ENCODE results near the gene GARS1.

GRCh38 chr7:30559611-30560010 lies 35.1 kb upstream of the GARS1 start:
- TF ChIP-seq CTCF (IDR thresholded peaks at IDR 0.05; ENCODE audit: low read length) (no peak), EZH2 (IDR thresholded peaks at IDR 0.05; ENCODE audit: borderline replicate concordance, low read length) (no peak)
